GM18499 (cell line): ENCODE results near the gene STK40.

Experiments
- ATAC-seq: cut with Tn5 transposase; IDR thresholded peaks from one replicate; pipeline ENCODE4 v1.9.1; 2021; ENCODE audit warnings: moderate number of reproducible peaks; ENCODE audit not compliant: insufficient read depth, unreplicated experiment

Gene STK40

GRCh38 chr1:36398370-36398977, 12.8 kb upstream of the STK40 start:
- no peak for ATAC-seq

- ATAC-seq = no peak
These were observed 11.9 kb upstream of the STK40 start, which contains the start of gene LSM10 for GRCh38 chr1:36397378-36398230. Gene LSM10, minus strand, starts transcription at chr1:36397908. Its CDS starts 3,779 bp downstream, at chr1:36394129.

GRCh38 chr1:36397083-36397377, 11.3 kb upstream of the STK40 start:
- ATAC-seq = no peak

GRCh38 chr1:36396359-36396758, 10.6 kb upstream of the STK40 start:
- ATAC-seq = no peak

- no peak for ATAC-seq
These were observed 8.0 kb upstream of the STK40 start for GRCh38 chr1:36393686-36394085.

- ATAC-seq = no peak
These were observed 7.1 kb upstream of the STK40 start for GRCh38 chr1:36392836-36393235.

- no peak for ATAC-seq
These were observed 5.5 kb upstream of the STK40 start for GRCh38 chr1:36391271-36391670.

GRCh38 chr1:36390411-36390810, 4.7 kb upstream of the STK40 start:
- no peak for ATAC-seq

- no peak for ATAC-seq
These were observed 4.3 kb upstream of the STK40 start for GRCh38 chr1:36389999-36390398.

- no peak for ATAC-seq
These were observed 3.5 kb upstream of the STK40 start for GRCh38 chr1:36389261-36389660.

- no peak for ATAC-seq
These were observed 1.6 kb upstream of the STK40 start for GRCh38 chr1:36387141-36387949.

- no peak for ATAC-seq
These were observed 779 bp upstream of the STK40 start for GRCh38 chr1:36386265-36387140.

- ATAC-seq = no peak
These were observed 948 bp downstream of the STK40 start for GRCh38 chr1:36384542-36385409.

GRCh38 chr1:36383240-36383639, 2.5 kb downstream of the STK40 start:
- no peak for ATAC-seq

- ATAC-seq = no peak
These were observed 3.1 kb downstream of the STK40 start for GRCh38 chr1:36382669-36383068.

GRCh38 chr1:36382231-36382630, 3.5 kb downstream of the STK40 start:
- ATAC-seq = no peak

- no peak for ATAC-seq
These were observed 4.3 kb downstream of the STK40 start for GRCh38 chr1:36381405-36381804.

- no peak for ATAC-seq
These were observed 4.9 kb downstream of the STK40 start for GRCh38 chr1:36380782-36381181.

- no peak for ATAC-seq
These were observed 5.5 kb downstream of the STK40 start for GRCh38 chr1:36380143-36380619.
